Right kidney (tissue), 1 donor: ENCODE data around the gene RNF40.
"Not testable (repeated sequence)": the region's sequence is repeated elsewhere in the genome, so short reads cannot be mapped to it uniquely, and the experiment has no call there.

ENCODE experiments used
- DNase-seq: peaks from one replicate; pipeline ENCODE4 v3.0.0-alpha.2; 2016

Gene RNF40

GRCh38 chr16:30813821-30814189, 51.7 kb downstream of the RNF40 start:
- DNase-seq: no peak

GRCh38 chr16:30816769-30817168, 54.6 kb downstream of the RNF40 start:
- no peak for DNase-seq

GRCh38 chr16:30820952-30821421, 58.9 kb downstream of the RNF40 start:
- DNase-seq: no peak

- not testable (repeated sequence) for DNase-seq
Observed at GRCh38 chr16:30821441-30821840, 59.3 kb downstream of the RNF40 start.

GRCh38 chr16:30821891-30822290, 59.8 kb downstream of the RNF40 start:
- no peak for DNase-seq
